NAMALWA (cell line): ENCODE data around the gene RP2.

Experiments
- DNase-seq: peaks from one replicate; pipeline ENCODE4 v3.0.0-alpha.2; 2015; ENCODE audit warnings: low spot score

Gene RP2

DNA sequence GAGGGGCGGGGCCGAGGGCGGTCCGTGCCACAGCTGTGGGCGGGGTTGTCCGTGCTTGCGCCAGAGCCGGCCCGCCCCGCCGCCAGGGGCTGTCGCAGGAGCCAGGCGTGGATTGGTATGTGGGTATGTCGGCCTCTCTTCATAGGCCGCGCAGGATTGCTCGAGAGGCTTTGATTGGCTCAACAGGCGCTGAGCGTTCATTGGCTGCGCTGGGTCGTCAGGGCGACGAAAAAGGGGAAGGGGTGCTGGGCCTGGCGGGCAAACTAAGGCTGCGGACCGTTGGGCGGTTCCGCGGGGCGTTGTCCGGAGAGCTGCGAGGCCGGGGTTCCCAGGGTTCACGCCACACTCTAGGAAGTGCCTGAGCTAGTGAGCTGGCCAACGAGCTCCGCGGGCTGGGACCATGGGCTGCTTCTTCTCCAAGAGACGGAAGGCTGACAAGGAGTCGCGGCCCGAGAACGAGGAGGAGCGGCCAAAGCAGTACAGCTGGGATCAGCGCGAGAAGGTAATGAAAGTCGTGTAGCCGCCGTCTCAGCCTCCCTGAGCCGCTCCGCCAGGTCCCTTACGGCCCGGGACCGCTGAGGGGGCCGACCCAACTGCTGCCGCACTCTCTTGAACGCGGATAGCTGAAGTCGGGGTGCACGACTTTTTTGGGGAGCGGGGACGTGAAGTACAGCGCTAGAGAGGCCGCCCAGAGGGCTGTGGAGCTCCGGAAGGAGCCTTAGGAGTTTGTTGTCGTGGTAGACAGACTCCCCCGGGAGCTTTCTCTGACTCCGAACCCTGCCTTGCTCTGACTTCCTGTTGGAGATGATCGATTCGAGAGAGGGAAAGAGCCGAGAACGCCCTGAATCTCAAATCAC lies at the start of gene RP2:
TSS of gene RP2 (plus strand) at position 343 of the 857 bp plus-strand sequence. CDS start at position 401, 58 bp downstream.
- peak; percentile 95 for DNase-seq

- DNase-seq = no peak
Measured at GRCh38 chrX:46788902-46789301, 47.9 kb upstream of the RP2 start.

DNA sequence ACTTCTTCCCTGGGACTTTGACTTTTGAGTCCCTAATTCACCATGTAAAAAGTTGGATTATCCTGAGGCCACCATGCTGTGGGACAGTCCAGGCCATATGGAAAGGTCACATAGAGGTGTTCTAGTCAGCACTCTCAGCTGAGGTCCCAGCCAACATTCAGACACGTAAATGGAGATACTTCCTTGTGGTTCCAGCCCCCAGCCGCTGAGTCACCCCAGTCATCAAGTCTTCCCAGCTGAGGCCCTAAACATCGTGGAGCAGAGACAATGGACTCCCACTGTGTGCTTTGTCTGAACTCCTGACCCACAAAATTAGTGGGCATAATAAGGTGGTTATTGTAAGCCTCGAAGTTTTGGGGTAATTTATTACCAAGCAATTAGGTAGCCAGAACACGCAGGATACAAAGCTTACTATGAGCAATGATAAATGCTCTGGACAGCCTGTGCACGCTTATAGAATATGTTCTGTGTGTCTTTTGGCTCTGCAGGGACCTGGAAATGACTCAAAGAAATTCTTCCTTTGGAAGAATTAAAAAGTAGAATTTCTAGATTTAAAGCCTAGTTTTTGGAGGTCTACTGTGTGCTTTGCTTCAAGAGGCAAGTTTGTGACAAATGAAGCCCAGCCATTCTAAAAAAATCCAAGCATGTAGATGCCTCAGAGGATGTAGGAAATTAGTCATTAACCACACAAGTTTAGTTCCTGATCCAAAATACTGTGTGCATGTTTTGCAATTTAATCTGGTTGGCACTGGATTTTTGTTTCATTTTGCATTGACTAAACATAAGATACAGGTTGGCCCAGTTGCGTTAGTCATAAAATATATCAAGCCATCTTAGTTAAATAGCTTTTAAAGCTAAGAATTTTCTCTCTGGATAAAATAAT lies 44.7 kb upstream of the RP2 start:
- DNase-seq = no peak

- DNase-seq = no peak
Measured at GRCh38 chrX:46792810-46793188, 44.0 kb upstream of the RP2 start.

- no peak for DNase-seq
Measured at GRCh38 chrX:46793386-46794143, 43.3 kb upstream of the RP2 start.

- peak; percentile 64 for DNase-seq
Measured at GRCh38 chrX:46796574-46797191, 40.2 kb upstream of the RP2 start.

- DNase-seq = peak; percentile 26
Measured at GRCh38 chrX:46803140-46803539, 33.7 kb upstream of the RP2 start.

DNA sequence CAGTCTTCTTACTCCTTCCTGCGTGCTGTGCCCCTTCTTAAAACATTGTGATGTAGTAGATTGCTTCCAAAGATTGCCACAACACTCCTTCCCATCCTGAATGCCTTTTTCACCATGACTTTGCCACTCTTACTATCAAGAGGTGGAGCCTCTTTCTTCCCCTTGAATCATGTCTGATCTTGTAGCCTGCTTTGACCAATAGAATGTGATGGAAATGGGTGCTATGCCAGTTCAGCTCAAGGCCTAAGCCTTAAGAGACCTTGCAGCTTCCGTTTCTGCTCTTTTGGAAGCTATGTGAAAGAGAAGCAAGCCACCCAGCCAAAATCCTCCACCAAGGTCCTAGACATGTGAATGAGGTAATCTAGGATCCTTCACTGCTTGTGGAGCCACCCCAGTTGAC lies 31.6 kb upstream of the RP2 start:
- DNase-seq = no peak

GRCh38 chrX:46811121-46811520 lies 25.7 kb upstream of the RP2 start:
- no peak for DNase-seq

GRCh38 chrX:46812445-46812844 lies 24.4 kb upstream of the RP2 start:
- DNase-seq = no peak

GRCh38 chrX:46814966-46815365 lies 21.9 kb upstream of the RP2 start:
- DNase-seq = no peak

DNA sequence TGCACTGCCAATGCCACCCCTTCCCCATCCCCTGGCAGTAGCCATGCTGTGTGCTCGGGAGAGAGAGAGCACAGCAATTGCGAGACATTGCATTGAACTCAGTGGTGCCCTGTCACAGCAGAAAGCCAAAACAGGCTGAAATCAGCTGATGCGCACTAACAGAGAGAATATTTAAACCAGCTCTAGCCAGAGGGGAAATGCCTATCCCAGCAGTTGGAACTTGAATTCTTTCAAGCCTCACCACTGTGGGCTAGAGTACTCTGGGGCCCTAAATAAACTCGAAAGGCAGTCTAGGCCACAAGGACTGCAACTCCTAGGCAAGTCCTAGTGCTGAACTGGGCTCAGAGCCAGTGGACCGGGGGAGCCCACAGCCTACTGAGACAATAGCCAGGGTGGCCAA lies 17.7 kb upstream of the RP2 start:
- DNase-seq = no peak

- no peak for DNase-seq
Measured at GRCh38 chrX:46820391-46821100, 16.3 kb upstream of the RP2 start.

DNA sequence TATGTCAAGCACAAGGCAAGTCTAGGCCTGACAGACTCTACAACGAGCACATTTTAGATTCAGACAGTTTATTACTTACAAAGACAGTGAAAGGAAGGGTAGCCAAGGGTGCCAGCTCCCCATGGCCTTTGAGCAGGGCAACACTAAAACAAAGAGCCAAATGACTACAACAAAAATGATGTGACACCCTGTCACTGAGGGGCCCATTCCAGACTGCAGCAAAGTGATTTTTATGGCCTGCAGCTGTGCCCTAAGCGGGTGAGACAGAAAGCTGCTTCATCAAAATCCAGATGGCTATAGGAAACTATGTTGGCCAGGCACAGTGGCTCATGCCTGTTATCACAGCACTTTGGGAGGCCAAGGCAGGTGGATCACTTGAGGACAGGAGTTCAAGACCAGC lies 13.4 kb upstream of the RP2 start:
- no peak for DNase-seq

DNA sequence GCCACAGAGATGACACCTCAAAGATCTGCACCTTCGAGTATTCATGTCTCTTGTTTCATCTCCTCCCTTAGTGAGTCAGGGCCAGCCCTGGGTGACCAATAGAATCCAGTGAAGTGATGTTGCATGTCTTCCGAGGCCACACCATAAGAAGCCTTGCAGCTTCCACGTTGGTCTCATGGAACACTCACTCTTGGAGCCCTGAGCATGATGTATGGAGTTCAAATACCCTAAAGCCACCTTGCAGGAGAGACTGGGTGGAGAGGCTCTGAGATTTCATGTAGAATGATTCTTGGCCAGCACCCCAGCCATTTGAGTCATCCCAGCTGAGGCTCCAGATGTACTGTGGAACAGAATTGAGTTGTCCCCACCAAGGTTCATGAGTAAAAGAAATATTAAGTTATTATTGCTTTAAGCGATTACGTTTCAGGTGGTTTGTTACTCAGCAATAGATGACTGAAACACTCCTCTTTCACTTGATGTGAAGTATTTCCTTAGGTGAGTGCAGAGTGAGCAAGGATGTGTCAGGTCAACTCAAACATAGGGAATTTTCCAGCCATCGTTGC lies 5.0 kb upstream of the RP2 start:
- DNase-seq = no peak

- DNase-seq = peak; percentile 61
Measured at GRCh38 chrX:46837558-46838485, 979 bp downstream of the RP2 start.

- DNase-seq = no peak
Measured at GRCh38 chrX:46838486-46838870, 1.6 kb downstream of the RP2 start.

DNA sequence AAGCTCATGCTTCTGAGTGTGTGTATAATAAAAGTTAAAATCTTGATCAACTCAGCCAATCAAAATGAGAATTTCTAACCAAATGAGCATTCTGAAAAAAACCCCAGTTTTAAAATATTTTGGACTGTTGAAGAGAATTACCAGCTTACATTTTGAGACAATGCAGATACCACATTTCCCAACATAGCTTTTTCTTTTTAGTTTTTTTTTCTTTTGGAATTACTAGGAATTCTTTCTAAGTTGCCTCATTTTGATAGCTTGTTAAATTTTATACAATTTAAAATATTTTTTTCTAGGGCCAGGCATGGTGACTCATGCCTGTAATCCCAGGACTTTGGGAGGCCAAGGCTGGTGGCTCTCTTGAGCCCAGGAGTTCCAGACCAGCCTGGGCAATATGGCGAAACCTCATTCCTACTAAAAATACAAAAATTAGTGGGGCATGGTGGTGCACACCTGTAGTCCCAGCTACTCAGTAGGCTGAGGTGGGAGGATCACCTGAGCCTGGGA lies 2.2 kb downstream of the RP2 start:
- no peak for DNase-seq

DNA sequence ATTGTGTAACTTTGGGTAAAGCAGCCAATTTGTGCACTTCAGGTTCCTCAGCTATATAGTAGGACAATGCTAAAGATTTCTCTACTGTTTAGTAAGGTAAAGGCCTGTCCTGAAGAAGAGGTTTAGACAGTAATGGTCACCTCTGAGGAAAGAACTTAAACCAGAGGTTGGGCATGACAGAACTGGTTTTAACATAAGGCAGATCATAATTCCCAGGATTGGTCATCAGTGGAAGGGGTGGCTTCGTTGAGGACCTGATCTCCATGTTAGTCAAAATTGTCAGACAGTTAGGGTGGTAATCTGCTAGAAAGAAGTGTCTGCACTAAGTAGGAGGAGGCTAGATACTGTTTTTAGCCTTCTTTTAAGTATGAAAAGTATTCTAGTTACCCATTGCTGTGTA lies 4.1 kb downstream of the RP2 start:
- no peak for DNase-seq

- DNase-seq = peak; percentile 39
Measured at GRCh38 chrX:46841346-46841745, 4.5 kb downstream of the RP2 start.
